GM10266 (cell line): ENCODE data around the gene KIRREL3.

ENCODE experiments used
- DNase-seq: peaks from one replicate; pipeline ENCODE4 v3.0.0; 2012; ENCODE audit errors: extremely low spot score
- TF ChIP-seq, protein P1 (sequence below): IDR thresholded peaks from 2 replicates; pipeline ENCODE4 v1.5.1; 2012; ENCODE audit warnings: mild to moderate bottlenecking, low read depth; ENCODE audit not compliant: control insufficient read depth, insufficient read depth; ENCODE audit errors: missing control alignments

The KIRREL3 gene

DNA sequence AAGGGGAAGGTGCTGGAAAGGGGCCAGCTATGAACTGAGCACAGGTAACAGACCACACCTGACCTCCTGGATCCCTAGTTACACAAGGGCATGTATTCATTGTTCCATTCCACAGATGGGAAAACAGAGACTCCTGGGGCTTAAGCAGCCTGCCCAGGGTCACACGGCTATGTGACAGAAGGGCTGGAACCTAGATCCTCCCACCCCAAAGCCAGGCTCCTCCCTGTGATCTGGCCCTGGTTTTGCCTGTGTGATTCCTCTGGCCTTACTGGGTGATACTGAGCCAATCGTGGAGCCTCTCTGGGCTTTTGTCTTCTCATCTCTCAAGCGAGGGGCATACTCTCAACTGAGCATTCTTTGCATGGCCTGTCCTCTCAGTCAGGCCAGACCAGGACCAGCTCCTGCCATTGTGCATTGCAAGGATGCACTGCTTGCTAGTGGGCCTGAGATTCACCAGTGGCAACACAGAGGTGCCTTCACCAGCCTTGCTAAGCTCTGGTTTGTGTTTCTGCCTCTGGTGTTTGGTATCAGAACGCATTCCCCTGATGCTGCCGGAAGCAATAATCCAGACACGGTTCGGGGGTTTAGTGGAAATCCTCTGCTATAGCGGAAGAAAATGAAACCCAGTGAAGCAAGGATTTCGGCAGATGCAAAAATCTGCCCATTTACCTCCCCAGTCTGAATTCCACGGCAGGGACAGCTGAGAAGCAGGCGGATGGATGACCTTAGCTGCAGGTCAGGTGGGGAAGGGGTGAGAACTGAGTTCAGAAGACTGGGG, 418.5 kb downstream of the KIRREL3 start:
- DNase-seq = no peak
- TF ChIP-seq, protein P1, sequence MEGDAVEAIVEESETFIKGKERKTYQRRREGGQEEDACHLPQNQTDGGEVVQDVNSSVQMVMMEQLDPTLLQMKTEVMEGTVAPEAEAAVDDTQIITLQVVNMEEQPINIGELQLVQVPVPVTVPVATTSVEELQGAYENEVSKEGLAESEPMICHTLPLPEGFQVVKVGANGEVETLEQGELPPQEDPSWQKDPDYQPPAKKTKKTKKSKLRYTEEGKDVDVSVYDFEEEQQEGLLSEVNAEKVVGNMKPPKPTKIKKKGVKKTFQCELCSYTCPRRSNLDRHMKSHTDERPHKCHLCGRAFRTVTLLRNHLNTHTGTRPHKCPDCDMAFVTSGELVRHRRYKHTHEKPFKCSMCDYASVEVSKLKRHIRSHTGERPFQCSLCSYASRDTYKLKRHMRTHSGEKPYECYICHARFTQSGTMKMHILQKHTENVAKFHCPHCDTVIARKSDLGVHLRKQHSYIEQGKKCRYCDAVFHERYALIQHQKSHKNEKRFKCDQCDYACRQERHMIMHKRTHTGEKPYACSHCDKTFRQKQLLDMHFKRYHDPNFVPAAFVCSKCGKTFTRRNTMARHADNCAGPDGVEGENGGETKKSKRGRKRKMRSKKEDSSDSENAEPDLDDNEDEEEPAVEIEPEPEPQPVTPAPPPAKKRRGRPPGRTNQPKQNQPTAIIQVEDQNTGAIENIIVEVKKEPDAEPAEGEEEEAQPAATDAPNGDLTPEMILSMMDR = no peak

- no peak for DNase-seq
- TF ChIP-seq, protein P1 = no peak
Observed at GRCh38 chr11:126578426-126578825, 422.1 kb downstream of the KIRREL3 start.

DNA sequence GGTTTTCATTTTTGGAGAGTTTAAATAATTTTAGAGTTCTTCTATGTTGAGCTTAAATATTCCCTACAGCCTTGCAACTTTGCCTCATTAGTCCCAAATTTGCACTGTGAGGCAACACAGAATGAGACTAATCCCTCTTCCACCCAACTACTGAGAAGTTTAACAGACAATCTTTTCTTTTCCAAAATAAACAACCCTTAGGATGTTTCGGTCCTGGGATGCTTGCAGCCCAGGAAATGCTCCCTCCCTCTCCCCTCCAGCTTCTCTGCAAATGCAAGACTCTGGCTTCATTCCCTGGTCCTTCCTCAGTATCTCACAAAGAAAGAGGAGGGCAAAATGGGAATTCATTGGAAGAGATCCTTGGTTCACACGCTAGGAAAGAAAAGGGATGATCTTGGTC, 422.5 kb downstream of the KIRREL3 start:
- TF ChIP-seq, protein P1 = no peak
- DNase-seq = no peak

DNA sequence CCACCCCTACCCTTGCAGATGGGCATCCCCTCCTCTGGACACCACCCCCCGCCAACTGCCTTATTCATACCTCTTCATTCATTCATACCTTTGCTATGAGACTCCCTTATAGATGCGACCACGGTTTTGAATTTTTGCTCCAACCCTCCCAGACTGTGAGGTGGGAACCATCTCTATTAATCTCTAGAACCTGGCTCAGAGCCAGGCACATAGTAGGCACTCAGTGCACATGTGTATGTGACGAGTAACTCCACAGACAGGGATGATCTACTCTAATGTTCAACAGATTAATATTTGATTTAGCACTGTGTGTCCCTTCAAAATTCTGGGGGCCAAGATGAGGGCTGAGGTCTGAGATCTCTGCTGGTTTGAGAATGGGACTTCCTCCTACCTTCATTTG, 424.7 kb downstream of the KIRREL3 start:
- DNase-seq = no peak
- TF ChIP-seq, protein P1 = no peak

DNA sequence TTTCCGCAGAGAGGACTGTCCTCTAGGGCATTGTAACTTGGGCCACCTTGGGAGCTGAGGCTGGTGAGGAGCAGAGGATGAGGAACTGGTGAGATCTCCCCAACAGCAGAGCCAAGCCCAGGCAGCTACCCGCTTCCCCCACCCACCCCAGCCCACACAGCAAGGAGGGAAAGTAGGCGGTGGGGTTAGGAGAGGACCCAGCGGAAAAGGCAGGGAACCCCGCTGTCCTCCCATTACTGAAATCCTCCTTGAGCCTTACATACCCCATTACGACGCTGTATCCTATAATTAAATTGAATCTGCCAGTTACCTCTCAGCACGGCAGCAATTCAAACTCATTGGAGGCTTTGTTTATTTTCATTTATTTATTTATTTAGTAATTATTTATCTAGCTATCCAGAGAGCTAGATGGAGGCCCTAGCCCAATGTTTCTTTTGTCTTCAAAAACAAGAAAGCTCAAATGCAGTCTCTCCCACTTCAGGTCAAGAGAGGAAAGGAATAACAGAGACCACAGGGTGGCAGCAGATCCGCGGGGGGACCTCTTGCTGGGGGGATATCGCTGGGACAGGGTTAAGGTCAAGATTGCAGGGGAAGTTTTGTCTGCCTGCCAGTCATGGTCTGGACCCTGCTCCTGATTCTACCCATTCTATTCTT, 427.1 kb downstream of the KIRREL3 start:
- TF ChIP-seq, protein P1 = no peak
- DNase-seq = no peak

- no peak for DNase-seq
- TF ChIP-seq, protein P1 = no peak
Observed at GRCh38 chr11:126570489-126570888, 430.1 kb downstream of the KIRREL3 start.

DNA sequence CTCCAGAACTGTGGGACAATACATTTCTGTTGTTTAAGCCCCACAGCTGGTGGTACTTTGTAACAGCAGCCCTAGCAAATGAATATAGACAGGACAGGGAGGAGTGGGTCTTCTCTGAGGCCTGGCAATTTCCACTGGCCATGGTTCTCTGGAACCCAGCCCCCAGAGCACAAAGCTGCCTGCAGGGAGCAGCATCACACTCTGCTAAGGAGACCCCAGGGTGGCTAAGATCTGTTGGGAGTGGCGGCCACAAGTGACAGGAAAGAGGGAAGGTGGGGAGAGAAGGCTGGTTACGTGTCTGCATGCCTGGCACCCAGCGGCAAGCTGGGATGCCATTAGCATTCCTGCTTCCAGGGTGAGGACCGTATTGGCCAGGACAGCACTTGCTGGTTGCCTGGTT, 433.2 kb downstream of the KIRREL3 start:
- TF ChIP-seq, protein P1 = no peak
- no peak for DNase-seq
